Suprapubic skin (tissue), 4 donors: Measurements from ENCODE around the gene PLEKHA1. TPM values are rescaled to one million over a fixed set of nuclear protein-coding genes. Genes with fewer than 3 reads are reported as not detected.
A peak's percentile ranks its signal among the peaks of the same experiment; 100 is the strongest.

Experiments used
- DNase-seq, 2 donors: peaks; one replicate each; pipeline ENCODE4 v3.0.0-alpha.2; 2019; ENCODE audit warnings: low spot score in 2 of 2
- H3K27ac ChIP-seq: fragments of 200-600 bp; sonication (generic); one replicate; pipeline ENCODE4 v1.5.1; 2019
- H3K27me3 ChIP-seq: fragments of 200-600 bp; sonication (generic); one replicate; pipeline ENCODE4 v1.5.1; 2019
- H3K36me3 ChIP-seq: fragments of 200-600 bp; sonication (generic); one replicate; pipeline ENCODE4 v1.5.1; 2019
- H3K4me1 ChIP-seq: fragments of 200-600 bp; sonication (generic); one replicate; pipeline ENCODE4 v1.5.1; 2019
- H3K4me3 ChIP-seq: fragments of 200-600 bp; sonication (generic); one replicate; pipeline ENCODE4 v1.5.1; 2019; ENCODE audit warnings: mild to moderate bottlenecking
- H3K9me3 ChIP-seq: fragments of 200-600 bp; sonication (generic); one replicate; pipeline ENCODE4 v1.5.1; 2019
- CTCF ChIP-seq, 2 donors: fragments of 200-600 bp in 1 of 2; fragments of 450-650 bp in 1 of 2; sonication (generic) in 1 of 2; IDR thresholded peaks; one replicate each; pipeline ENCODE4 v1.5.1; 2016 to 2019; ENCODE audit warnings: antibody characterized with exemption in 2 of 2, mild to moderate bottlenecking in 1 of 2, moderate library complexity in 1 of 2
- EP300 ChIP-seq: sonication (generic); formaldehyde crosslinking; IDR thresholded peaks from one replicate; pipeline ENCODE4 v1.6.1; 2017; ENCODE audit warnings: antibody characterized with exemption
- POLR2A ChIP-seq, 2 donors: fragments of 450-650 bp; IDR thresholded peaks; one replicate each; pipeline ENCODE4 v1.6.1; 2017; ENCODE audit warnings: antibody characterized with exemption in 2 of 2, mild to moderate bottlenecking in 2 of 2, moderate library complexity in 2 of 2
- POLR2AphosphoS5 ChIP-seq, 3 donors: sonication (generic); formaldehyde crosslinking; IDR thresholded peaks; one replicate each; pipeline ENCODE4 v1.6.1; 2017; ENCODE audit warnings: antibody characterized with exemption in 3 of 3
- WGBS: methylation state at CpG from one replicate; pipeline ENCODE4 v1.1.5; 2018; 5-methylcytosine and 5-hydroxymethylcytosine counted together
- total RNA-seq, 4 donors: library from RNA; depleted of rRNA; stranded (reverse); fragments of >200 nt; gene quantifications; one replicate each; pipeline ENCODE4 v1.1.0, GENCODE V29; 2016

Gene PLEKHA1
- total RNA-seq, 4 donors from 2014 or later: 68.2 to 91.6 (median 78.8) TPM

- Histone ChIP-seq H3K9me3 (no peaks in the 10 kb centered on the region), H3K27me3 (no peaks in the 10 kb centered on the region), H3K4me1 (peaks cover 15% of the 10 kb centered on the region), H3K4me3 (no peak overlapping the region), H3K36me3 (no peaks in the 10 kb centered on the region), H3K27ac (no peak overlapping the region)
- DNase-seq: no peak
- 91% methylated on average over 4 of the region's 4 CpGs for WGBS
- TF ChIP-seq EP300 (no peak), POLR2A (IDR thresholded peaks at IDR 0.05) (no peak), CTCF (IDR thresholded peaks at IDR 0.05) (no peak), POLR2AphosphoS5 (IDR thresholded peaks at IDR 0.05) (no peak)
Observed at GRCh38 chr10:122362031-122362592, 12.4 kb upstream of the PLEKHA1 start.

- Histone ChIP-seq H3K4me1 (peaks cover 15% of the 10 kb centered on the region), H3K36me3 (no peaks in the 10 kb centered on the region), H3K9me3 (no peaks in the 10 kb centered on the region), H3K27me3 (no peaks in the 10 kb centered on the region), H3K4me3 (no peak overlapping the region), H3K27ac (no peak overlapping the region)
- 48% methylated on average over 2 of the region's 2 CpGs for WGBS
- TF ChIP-seq POLR2AphosphoS5 (IDR thresholded peaks at IDR 0.05) (no peak), POLR2A (IDR thresholded peaks at IDR 0.05) (no peak), EP300 (no peak), CTCF (IDR thresholded peaks at IDR 0.05) (no peak)
- DNase-seq: no peak
Observed at GRCh38 chr10:122362621-122363020, 11.9 kb upstream of the PLEKHA1 start.

- no peak for DNase-seq
- Histone ChIP-seq H3K27me3 (no peaks in the 10 kb centered on the region), H3K4me1 (peaks cover 17% of the 10 kb centered on the region), H3K36me3 (no peaks in the 10 kb centered on the region), H3K9me3 (no peaks in the 10 kb centered on the region), H3K27ac (no peak overlapping the region), H3K4me3 (no peak overlapping the region)
- WGBS: 56% methylated on average over 2 of the region's 2 CpGs
- TF ChIP-seq CTCF (IDR thresholded peaks at IDR 0.05) (no peak), POLR2A (IDR thresholded peaks at IDR 0.05) (no peak), EP300 (no peak), POLR2AphosphoS5 (IDR thresholded peaks at IDR 0.05) (no peak)
Observed at GRCh38 chr10:122363311-122363710, 11.2 kb upstream of the PLEKHA1 start.

GRCh38 chr10:122363722-122364463, 10.6 kb upstream of the PLEKHA1 start:
- Histone ChIP-seq H3K9me3 (no peaks in the 10 kb centered on the region), H3K27me3 (no peaks in the 10 kb centered on the region), H3K4me1 (peaks cover 22% of the 10 kb centered on the region), H3K36me3 (no peaks in the 10 kb centered on the region), H3K4me3 (no peak overlapping the region), H3K27ac (peak overlapping the region; percentile 13)
- TF ChIP-seq POLR2AphosphoS5 (IDR thresholded peaks at IDR 0.05): no peak
- no peak for TF ChIP-seq EP300
- TF ChIP-seq CTCF (IDR thresholded peaks at IDR 0.05): no peak
- TF ChIP-seq POLR2A (IDR thresholded peaks at IDR 0.05): no peak
- WGBS: 34% methylated on average over 6 of the region's 6 CpGs
- no peak for DNase-seq

GRCh38 chr10:122368502-122369254, 5.8 kb upstream of the PLEKHA1 start:
- H3K9me3 ChIP-seq: no peaks in the 10 kb centered on the region
- no peak overlapping the region for H3K4me3 ChIP-seq
- DNase-seq: no peak
- H3K36me3 ChIP-seq: no peaks in the 10 kb centered on the region
- no peak for TF ChIP-seq POLR2AphosphoS5 (IDR thresholded peaks at IDR 0.05)
- TF ChIP-seq POLR2A (IDR thresholded peaks at IDR 0.05): no peak
- no peak for TF ChIP-seq CTCF (IDR thresholded peaks at IDR 0.05)
- TF ChIP-seq EP300: no peak
- 72% methylated on average over 13 of the region's 13 CpGs for WGBS
- no peaks in the 10 kb centered on the region for H3K27me3 ChIP-seq
- H3K27ac ChIP-seq: no peak overlapping the region
- H3K4me1 ChIP-seq: peaks cover 33% of the 10 kb centered on the region
